Measurements from ENCODE around the gene DNAJC17.

The DNAJC17 gene

DNA sequence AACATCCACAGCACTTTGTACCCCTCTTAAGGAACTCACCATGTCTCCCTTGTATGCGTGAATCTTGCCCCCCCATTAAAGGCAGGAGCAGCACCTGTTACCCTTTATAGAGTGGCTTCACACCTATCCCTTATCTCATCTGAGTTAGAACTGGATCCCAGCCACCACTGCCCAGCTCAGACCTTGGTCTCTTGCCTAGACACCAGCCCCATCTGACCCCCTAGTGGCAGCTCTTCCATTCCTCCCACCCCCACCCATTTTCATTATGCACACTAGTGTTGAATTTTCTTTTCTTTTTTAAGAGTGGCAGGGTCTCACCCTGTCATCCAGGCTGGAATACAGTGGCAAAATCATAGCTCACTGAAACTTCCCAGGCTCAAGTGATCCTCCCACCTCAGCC is 3.6 kb downstream of the DNAJC17 start:
- H3K4me3 ChIP-seq (ENCODE audit: low read depth, low read length), result no peak overlapping the region
- TF ChIP-seq MYC (IDR thresholded peaks at IDR 0.05; ENCODE audit: low read depth, low read length), result no peak
- DNase-seq (ENCODE audit: low read depth), result no peak

DNA sequence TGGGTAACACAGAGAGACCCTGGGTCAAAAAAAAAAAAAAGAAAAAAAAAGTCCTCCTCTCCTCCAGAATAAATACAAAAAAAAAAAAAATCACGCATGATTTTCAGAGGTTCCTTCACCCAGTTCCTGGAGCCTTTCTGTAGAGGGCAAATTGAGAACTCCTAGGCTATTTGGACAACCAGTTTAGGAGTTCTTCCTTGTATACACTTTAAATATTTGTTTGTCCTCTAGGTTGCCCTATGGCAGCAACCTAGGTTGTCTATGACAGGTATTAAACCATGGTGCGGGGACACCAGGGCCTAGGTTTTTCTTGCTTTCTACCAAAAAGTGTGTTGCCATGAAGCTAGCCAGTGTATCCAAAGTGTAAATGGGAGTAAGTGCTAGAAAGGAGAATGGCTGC is 4.2 kb downstream of the DNAJC17 start:
- TF ChIP-seq POLR2A (IDR thresholded peaks at IDR 0.05; ENCODE audit: extremely low read depth, insufficient read length) (no peak), MYC (IDR thresholded peaks at IDR 0.05; ENCODE audit: low read depth, low read length) (no peak)
- TF ChIP-seq, protein P1, sequence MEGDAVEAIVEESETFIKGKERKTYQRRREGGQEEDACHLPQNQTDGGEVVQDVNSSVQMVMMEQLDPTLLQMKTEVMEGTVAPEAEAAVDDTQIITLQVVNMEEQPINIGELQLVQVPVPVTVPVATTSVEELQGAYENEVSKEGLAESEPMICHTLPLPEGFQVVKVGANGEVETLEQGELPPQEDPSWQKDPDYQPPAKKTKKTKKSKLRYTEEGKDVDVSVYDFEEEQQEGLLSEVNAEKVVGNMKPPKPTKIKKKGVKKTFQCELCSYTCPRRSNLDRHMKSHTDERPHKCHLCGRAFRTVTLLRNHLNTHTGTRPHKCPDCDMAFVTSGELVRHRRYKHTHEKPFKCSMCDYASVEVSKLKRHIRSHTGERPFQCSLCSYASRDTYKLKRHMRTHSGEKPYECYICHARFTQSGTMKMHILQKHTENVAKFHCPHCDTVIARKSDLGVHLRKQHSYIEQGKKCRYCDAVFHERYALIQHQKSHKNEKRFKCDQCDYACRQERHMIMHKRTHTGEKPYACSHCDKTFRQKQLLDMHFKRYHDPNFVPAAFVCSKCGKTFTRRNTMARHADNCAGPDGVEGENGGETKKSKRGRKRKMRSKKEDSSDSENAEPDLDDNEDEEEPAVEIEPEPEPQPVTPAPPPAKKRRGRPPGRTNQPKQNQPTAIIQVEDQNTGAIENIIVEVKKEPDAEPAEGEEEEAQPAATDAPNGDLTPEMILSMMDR (IDR thresholded peaks at IDR 0.05; ENCODE audit: low read depth, low read length), result no peak
- TF ChIP-seq, protein P2, sequence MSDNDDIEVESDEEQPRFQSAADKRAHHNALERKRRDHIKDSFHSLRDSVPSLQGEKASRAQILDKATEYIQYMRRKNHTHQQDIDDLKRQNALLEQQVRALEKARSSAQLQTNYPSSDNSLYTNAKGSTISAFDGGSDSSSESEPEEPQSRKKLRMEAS (IDR thresholded peaks at IDR 0.05; ENCODE audit: low read depth, low read length), result no peak
- H3K4me3 ChIP-seq (ENCODE audit: low read depth, low read length), result no peak overlapping the region
- no peak for DNase-seq (ENCODE audit: low read depth)

DNA sequence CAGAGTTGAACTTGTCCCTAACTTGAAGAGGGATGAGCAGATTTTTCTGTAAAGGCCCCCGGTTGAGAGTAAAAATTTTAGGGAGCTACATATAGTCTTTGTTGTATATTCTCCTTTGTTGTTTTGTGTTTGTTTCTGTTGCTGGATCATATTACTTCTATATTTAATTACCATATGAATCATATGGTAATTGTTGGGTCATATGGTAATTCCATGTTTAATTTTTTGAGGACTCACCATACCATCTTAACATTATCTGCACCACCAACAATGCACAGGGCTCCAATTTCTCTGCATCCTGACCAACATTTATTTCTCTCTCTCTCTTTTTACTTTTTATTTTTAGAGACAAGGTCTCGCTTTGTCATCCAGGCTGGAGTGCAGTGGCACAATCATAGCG is 7.8 kb downstream of the DNAJC17 start:
- no peak overlapping the region for H3K4me3 ChIP-seq (ENCODE audit: low read depth, low read length)
- TF ChIP-seq POLR2A (IDR thresholded peaks at IDR 0.05; ENCODE audit: extremely low read depth, insufficient read length) (no peak), MYC (IDR thresholded peaks at IDR 0.05; ENCODE audit: low read depth, low read length) (no peak)
- TF ChIP-seq, protein P2 (IDR thresholded peaks at IDR 0.05; ENCODE audit: low read depth, low read length), result no peak
- TF ChIP-seq, protein P1 (IDR thresholded peaks at IDR 0.05; ENCODE audit: low read depth, low read length), result no peak
- no peak for DNase-seq (ENCODE audit: low read depth)

DNA sequence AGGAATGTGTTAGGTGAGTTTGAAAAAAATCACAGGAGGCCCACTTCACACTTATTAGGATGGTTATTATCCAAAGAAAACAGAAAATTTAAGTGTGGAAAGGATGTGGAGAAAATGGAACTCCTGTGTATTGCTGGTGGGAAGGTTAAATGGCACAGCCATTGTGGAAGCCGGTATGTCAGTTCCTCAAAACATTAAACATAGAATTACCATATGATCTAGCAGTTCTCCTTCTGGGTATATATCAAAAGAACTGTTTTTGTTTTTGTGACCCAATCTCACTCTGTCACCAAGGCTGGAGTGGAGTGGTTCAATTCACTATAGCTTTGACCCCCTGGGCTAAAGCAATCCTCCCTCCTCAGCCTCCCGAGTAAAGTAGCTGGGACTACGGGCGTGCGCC is 10.8 kb downstream of the DNAJC17 start:
- H3K4me3 ChIP-seq (ENCODE audit: low read depth, low read length), result no peak overlapping the region
- no peak for DNase-seq (ENCODE audit: low read depth)
- TF ChIP-seq POLR2A (IDR thresholded peaks at IDR 0.05; ENCODE audit: extremely low read depth, insufficient read length), result no peak
- TF ChIP-seq, protein P1 (IDR thresholded peaks at IDR 0.05; ENCODE audit: low read depth, low read length), result no peak
- no peak for TF ChIP-seq MYC (IDR thresholded peaks at IDR 0.05; ENCODE audit: low read depth, low read length)
- TF ChIP-seq, protein P2 (IDR thresholded peaks at IDR 0.05; ENCODE audit: low read depth, low read length), result no peak

DNA sequence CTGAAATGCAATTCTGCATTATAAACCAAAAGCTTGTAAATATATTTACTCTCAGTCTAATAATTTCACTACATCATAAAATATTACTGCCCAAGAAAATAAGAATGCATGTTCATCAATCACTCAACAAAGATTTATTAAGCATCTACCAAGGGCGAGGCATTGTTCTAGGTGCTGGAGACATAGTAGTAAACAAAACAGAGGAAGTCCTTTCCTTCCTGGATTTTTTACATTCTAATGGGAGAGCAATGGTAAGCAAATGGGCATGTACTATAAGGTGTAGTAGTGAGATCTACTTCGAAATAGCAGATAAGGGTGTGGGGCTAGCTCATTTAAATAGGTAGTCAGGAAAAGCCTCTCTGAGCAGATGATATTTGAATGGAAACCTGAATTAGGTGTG is 11.2 kb downstream of the DNAJC17 start:
- DNase-seq (ENCODE audit: low read depth), result no peak
- no peak overlapping the region for H3K4me3 ChIP-seq (ENCODE audit: low read depth, low read length)
- TF ChIP-seq, protein P2 (IDR thresholded peaks at IDR 0.05; ENCODE audit: low read depth, low read length), result no peak
- no peak for TF ChIP-seq MYC (IDR thresholded peaks at IDR 0.05; ENCODE audit: low read depth, low read length)
- TF ChIP-seq POLR2A (IDR thresholded peaks at IDR 0.05; ENCODE audit: extremely low read depth, insufficient read length), result no peak
- TF ChIP-seq, protein P1 (IDR thresholded peaks at IDR 0.05; ENCODE audit: low read depth, low read length), result no peak

DNA sequence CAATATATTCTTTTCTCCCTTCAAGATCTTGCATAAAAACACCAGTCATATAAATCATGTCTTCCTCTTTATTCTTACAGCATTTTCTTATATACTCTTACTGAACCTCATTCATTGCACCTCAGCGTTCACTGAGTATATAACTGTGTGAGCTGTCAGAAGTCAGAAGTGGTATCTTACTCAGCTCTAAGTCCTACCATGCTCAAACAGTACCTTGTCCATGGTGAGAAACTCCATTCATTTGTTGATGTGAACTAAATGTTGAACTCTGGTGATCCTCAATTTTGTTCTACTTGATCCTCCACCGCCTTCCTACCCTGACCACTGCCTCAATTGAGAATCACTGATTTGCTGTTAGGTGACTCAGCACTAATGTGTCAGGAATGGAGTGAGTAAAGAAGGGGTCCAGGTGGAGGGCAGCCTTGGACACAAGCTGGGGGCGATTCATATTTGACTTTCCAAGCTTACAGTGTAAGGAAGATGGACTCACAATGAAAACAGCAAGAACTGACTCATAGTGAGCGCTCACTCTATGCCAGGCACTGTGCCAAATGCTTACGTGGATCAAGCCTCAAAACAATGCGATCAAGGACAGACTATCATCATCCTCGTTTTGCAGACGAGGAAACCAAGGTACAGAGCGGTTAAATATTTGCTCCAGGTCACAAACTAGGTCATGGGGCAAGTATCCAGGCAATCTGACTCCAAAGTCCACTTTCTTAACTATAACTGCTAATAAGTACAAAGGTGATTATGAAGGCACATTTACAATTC is 13.9 kb downstream of the DNAJC17 start:
- TF ChIP-seq MYC (IDR thresholded peaks at IDR 0.05; ENCODE audit: low read depth, low read length), result no peak
- TF ChIP-seq, protein P1 (IDR thresholded peaks at IDR 0.05; ENCODE audit: low read depth, low read length), result no peak
- no peak for TF ChIP-seq POLR2A (IDR thresholded peaks at IDR 0.05; ENCODE audit: extremely low read depth, insufficient read length)
- TF ChIP-seq, protein P2 (IDR thresholded peaks at IDR 0.05; ENCODE audit: low read depth, low read length), result no peak
- no peak for DNase-seq (ENCODE audit: low read depth)
- H3K4me3 ChIP-seq (ENCODE audit: low read depth, low read length), result no peak overlapping the region

All from NB4 (cell line).